Erythroblast (primary cell): ENCODE measurements around the gene MAN2A1.

Experiments
- GATA1 ChIP-seq: IDR thresholded peaks from 2 replicates; pipeline ENCODE4 v1.6.1; 2011; ENCODE audit warnings: low read depth, mild to moderate bottlenecking, control low read depth, low read length, moderate library complexity
- POLR2A ChIP-seq: IDR thresholded peaks from 2 replicates; pipeline ENCODE4 v1.6.1; 2011; ENCODE audit warnings: mild to moderate bottlenecking, low read length

DNA sequence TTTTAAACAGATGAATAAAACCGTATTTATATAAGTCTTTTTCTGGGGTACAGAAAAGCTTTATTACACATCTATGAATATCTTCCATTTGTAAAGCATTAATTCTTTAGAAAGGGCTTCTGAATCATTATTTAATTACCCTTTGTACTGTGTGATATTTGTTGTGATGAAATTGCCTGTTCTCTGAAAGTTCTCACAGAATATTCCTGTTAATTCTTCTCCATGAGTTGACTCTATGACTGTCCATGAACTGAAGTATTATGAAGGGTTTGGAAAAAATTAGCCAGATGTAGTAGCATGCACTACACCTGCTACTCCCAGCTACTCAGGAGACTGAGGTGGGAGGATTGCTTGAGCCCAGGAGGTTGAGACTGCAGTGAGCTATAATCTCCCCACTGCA, 127.0 kb downstream of the MAN2A1 start:
- TF ChIP-seq POLR2A (no peak), GATA1 (no peak)
